NB4 (cell line): ENCODE results near the gene RAI14.

Source experiments
- DNase-seq: peaks from one replicate; pipeline ENCODE4 v3.0.0; 2010; ENCODE audit warnings: low read depth
- H3K4me3 ChIP-seq: one replicate; pipeline ENCODE4 v1.5.1; 2011; ENCODE audit warnings: mild to moderate bottlenecking, low read depth, low read length, moderate library complexity
- MYC ChIP-seq: IDR thresholded peaks from 2 replicates; pipeline ENCODE4 v1.6.1; 2011; ENCODE audit warnings: low read depth, low read length
- POLR2A ChIP-seq: IDR thresholded peaks from 2 replicates; pipeline ENCODE4 v1.6.1; 2011; ENCODE audit warnings: mild to moderate bottlenecking; ENCODE audit not compliant: insufficient read length; ENCODE audit errors: extremely low read depth
- TF ChIP-seq, protein P1 (sequence below): IDR thresholded peaks from 2 replicates; pipeline ENCODE4 v1.6.1; 2011; ENCODE audit warnings: low read depth, low read length
- TF ChIP-seq, protein P2 (sequence below): IDR thresholded peaks from one replicate; pipeline ENCODE4 v1.5.1; 2012; ENCODE audit warnings: low read depth, low read length

The RAI14 gene

DNA sequence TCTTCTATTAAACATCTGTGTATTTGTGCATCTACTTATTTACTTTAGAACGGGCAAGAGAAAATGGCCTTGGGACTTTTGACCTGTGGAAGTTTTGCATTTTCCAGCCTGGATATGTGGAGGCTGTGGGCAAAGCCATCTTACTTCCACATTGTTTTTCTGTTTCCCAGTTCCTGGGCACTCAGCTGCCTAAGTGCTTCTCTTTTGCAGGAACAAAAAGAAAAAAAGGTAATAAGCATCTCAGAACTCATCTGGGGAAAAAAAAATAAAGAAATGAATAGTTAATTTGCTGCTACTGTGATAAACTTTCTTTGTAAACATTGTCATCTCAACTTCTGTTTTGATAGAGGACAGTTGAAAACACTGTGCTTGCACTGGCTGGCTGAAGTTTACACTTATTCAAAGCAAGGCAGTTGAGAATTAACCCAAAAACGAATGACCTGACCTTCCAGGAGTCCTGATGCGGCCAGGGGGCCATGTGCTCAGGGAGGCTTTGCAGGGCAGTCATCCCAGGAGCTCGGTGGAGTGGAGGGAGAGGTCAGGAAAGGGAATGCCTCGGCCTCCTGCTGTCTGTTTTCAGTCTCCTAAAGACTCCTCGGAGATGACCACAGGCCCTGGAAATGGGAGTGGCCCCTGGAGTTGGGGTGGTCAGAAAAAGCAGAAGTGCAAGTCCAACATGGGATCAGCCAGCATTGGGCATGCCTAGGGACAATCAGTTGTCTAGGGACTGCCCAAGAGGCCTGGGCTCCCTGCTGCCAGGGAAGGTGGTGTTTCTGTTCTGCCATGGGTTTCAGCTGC, 75.5 kb downstream of the RAI14 start:
- no peak for DNase-seq
- TF ChIP-seq POLR2A (no peak), MYC (no peak)
- TF ChIP-seq, protein P1, sequence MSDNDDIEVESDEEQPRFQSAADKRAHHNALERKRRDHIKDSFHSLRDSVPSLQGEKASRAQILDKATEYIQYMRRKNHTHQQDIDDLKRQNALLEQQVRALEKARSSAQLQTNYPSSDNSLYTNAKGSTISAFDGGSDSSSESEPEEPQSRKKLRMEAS, result no peak
- TF ChIP-seq, protein P2, sequence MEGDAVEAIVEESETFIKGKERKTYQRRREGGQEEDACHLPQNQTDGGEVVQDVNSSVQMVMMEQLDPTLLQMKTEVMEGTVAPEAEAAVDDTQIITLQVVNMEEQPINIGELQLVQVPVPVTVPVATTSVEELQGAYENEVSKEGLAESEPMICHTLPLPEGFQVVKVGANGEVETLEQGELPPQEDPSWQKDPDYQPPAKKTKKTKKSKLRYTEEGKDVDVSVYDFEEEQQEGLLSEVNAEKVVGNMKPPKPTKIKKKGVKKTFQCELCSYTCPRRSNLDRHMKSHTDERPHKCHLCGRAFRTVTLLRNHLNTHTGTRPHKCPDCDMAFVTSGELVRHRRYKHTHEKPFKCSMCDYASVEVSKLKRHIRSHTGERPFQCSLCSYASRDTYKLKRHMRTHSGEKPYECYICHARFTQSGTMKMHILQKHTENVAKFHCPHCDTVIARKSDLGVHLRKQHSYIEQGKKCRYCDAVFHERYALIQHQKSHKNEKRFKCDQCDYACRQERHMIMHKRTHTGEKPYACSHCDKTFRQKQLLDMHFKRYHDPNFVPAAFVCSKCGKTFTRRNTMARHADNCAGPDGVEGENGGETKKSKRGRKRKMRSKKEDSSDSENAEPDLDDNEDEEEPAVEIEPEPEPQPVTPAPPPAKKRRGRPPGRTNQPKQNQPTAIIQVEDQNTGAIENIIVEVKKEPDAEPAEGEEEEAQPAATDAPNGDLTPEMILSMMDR, result no peak
- H3K4me3 ChIP-seq, result no peak overlapping the region

DNA sequence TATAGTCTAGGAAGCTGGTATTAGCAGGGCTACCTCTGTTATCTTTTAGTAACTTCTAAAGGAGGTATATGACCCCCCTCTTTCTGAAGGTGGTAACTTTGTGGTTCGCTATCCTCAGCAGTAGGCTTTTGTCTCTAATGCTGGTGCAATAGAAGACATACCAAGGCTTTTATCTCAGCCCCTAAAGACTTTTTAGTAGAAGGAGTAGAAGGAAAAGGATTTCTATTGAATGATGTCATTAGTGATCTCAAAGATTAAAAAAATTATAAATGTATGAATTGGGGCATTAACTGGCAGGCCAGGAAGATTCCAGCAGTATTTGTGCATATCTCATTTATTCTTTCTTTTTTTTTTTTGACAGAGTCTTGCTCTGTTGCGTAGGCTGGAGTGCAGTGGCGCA, 78.2 kb downstream of the RAI14 start:
- TF ChIP-seq MYC (no peak), POLR2A (no peak)
- TF ChIP-seq, protein P1, result no peak
- TF ChIP-seq, protein P2, result no peak
- no peak for DNase-seq
- no peak overlapping the region for H3K4me3 ChIP-seq

DNA sequence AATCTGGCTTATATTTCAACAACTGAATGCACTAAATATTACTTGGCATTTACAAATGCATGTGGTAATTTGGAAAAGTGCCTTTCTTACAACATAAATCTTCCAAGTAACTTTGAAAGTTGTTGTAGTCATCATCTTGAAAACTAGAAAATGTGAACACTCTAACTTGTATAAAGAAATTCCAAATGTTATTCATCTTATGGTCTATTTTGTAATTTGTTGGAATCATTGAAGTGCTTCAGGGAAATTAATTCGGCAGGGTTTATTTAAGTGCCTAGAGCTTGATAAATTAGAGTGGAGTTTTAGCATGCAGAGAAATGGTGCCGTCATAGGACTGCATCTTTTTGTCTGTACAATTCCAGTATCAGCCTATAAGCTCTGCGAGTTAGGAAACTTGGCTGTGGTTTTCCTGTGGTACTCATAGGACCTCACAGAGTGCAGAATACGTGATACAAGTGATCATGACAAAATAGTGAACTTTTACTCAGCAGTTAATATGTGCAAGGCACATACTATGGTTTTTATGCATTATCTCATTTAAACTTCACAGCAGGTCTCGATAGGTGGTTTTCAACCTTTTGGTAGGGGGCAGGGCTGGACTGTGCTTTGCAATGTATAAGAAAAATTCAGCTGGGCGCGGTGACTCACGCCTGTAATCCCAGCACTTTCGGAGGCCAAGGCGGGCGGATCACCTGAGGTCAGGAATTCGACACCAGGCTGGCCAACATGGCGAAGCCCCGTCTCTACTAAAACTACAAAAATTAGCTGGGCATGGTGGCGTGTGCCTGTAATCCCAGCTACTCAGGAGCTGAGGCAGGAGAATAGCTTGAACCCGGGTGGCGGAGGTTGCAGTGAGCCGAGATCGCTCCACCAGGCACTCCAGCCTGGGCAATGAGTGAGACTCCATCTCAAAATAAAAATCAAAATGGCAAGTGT, 79.6 kb downstream of the RAI14 start:
- TF ChIP-seq, protein P2, result no peak
- TF ChIP-seq, protein P1, result no peak
- TF ChIP-seq POLR2A (no peak), MYC (no peak)
- peak; percentile 7 for DNase-seq
- H3K4me3 ChIP-seq, result no peak overlapping the region

DNA sequence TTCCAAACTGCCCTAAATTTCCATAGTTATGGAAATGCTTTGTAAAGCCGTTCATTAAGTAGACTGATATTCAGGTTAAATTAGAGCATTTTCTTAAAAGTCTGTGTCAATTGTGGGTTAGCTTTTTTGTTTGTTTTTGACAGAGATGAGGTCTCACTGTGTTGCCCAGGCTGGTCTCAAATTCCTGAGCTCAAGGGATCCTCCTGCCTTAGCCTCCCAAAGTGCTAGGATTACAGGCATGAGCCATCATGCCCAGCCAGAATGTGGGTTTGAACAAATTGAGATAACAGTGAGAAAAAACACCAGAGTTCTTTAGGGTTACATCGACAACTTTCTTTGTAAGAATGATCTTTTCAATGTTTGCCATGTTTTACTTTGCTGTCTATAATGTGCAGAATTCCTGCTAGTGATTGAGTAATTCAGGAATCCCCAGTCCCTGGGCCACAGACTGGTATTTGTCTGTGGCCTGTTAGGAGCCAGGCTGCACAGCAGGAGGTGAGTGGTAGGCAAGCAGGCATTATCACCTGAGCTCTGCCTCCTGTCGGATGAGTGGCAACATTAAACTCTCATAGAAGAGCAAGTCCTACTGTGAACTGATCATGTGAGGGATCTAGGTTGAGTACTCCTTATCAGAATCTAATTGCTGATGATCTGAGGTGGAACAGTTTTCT, 80.5 kb downstream of the RAI14 start:
- TF ChIP-seq, protein P2, result no peak
- TF ChIP-seq, protein P1, result no peak
- no peak for TF ChIP-seq POLR2A
- TF ChIP-seq MYC, result no peak
- DNase-seq, result no peak
- no peak overlapping the region for H3K4me3 ChIP-seq

DNA sequence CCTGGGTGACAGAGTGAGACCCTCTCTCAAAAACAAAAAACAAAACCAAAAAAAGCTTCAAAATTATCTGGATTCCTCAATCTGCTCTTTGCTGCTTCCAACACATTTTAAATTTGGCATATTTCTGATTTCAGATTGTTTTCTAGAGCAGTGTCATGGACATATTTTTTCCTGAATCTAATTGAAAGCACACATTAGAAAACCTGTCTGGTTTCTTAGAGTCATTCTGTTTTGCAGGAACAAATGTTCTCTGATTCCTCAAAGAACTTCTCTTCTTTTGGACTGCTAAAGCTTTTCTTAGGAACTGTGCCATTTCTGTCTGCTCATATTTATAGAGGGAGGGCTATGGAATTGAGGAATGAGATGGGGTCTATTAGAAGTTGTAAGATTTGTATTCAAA, 81.6 kb downstream of the RAI14 start:
- TF ChIP-seq, protein P2, result no peak
- TF ChIP-seq MYC, result no peak
- no peak for TF ChIP-seq POLR2A
- TF ChIP-seq, protein P1, result no peak
- no peak for DNase-seq
- no peak overlapping the region for H3K4me3 ChIP-seq
